ENCODE measurements around the gene KLF14. TPM values are rescaled to one million over a fixed set of nuclear protein-coding genes. Genes with fewer than 3 reads are reported as not detected.

KLF14 gene
- total and polyA plus RNA-seq, 2 of the 13 experiments (the other 11 are each of a cell fraction or from before 2014, with no cell fraction given) = not detected

GRCh38 chr7:130700760-130701159 lies 33.2 kb downstream of the KLF14 start:
- Histone ChIP-seq H3K79me2 (ENCODE audit: insufficient read depth, low read length) (no peaks in the 10 kb centered on the region), H3K4me1 (ENCODE audit: insufficient read depth, low read length) (no peaks in the 10 kb centered on the region), H2AFZ (ENCODE audit: low read length) (no peak overlapping the region), H3K36me3 (replicated peaks in 1 of 2; ENCODE audit: control insufficient read depth in 1 of 2, insufficient read depth in 2 of 2, low read length in 2 of 2) (no peaks in the 10 kb centered on the region), H3K27ac (ENCODE audit: extremely low read length, insufficient read depth, low read length) (no peak overlapping the region), H3K9ac (ENCODE audit: insufficient read depth, low read depth, low read length) (no peak overlapping the region), H3K9me3 (ENCODE audit: low read length) (no peaks in the 10 kb centered on the region), H3K27me3 (ENCODE audit: control insufficient read depth in 1 of 2, insufficient read depth in 2 of 2, low read length in 2 of 2) (no peaks in the 10 kb centered on the region), H3K4me3 (replicated peaks in 1 of 3; ENCODE audit: insufficient read depth in 1 of 3, low read depth in 2 of 3, low read length in 3 of 3) (no peak overlapping the region), H3K4me2 (ENCODE audit: low read depth, low read length) (no peak overlapping the region), H4K20me1 (ENCODE audit: insufficient read depth, low read length) (no peaks in the 10 kb centered on the region)
- intact Hi-C loops (cut with micrococcal nuclease; ENCODE audit: unreplicated experiment) = no loop called here
- ATAC-seq = no peak
- 22% methylated on average over 1 of the region's 1 CpG for WGBS (ENCODE audit: low lambda C conversion rate)
- TF ChIP-seq, protein P1, sequence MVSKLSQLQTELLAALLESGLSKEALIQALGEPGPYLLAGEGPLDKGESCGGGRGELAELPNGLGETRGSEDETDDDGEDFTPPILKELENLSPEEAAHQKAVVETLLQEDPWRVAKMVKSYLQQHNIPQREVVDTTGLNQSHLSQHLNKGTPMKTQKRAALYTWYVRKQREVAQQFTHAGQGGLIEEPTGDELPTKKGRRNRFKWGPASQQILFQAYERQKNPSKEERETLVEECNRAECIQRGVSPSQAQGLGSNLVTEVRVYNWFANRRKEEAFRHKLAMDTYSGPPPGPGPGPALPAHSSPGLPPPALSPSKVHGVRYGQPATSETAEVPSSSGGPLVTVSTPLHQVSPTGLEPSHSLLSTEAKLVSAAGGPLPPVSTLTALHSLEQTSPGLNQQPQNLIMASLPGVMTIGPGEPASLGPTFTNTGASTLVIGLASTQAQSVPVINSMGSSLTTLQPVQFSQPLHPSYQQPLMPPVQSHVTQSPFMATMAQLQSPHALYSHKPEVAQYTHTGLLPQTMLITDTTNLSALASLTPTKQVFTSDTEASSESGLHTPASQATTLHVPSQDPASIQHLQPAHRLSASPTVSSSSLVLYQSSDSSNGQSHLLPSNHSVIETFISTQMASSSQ (IDR thresholded peaks at IDR 0.05; ENCODE audit: low read depth) = no peak
- TF ChIP-seq, protein P1 (CRISPR knock-in tag; IDR thresholded peaks at IDR 0.05; ENCODE audit: borderline replicate concordance) = no peak
- TF ChIP-seq PHF20 (CRISPR knock-in tag; IDR thresholded peaks at IDR 0.05) (no peak), ZNF614 (CRISPR knock-in tag; IDR thresholded peaks at IDR 0.05; ENCODE audit: borderline replicate concordance) (no peak), ZNF383 (CRISPR knock-in tag; IDR thresholded peaks at IDR 0.05; ENCODE audit: borderline replicate concordance) (no peak), MAFK (conservative IDR thresholded peaks at IDR 0.05 in 1 of 2, IDR thresholded peaks at IDR 0.05 in 1 of 2; ENCODE audit: low read length in 2 of 2) (peak in 1 of 2 experiments; percentile 57; a peak in 2 of 4 replicates), MAFF (IDR thresholded peaks at IDR 0.05; ENCODE audit: low read depth, low read length) (0 out of 2 replicates have a peak, but pooled peaks have one; percentile 17)
- TF ChIP-seq, protein P2, sequence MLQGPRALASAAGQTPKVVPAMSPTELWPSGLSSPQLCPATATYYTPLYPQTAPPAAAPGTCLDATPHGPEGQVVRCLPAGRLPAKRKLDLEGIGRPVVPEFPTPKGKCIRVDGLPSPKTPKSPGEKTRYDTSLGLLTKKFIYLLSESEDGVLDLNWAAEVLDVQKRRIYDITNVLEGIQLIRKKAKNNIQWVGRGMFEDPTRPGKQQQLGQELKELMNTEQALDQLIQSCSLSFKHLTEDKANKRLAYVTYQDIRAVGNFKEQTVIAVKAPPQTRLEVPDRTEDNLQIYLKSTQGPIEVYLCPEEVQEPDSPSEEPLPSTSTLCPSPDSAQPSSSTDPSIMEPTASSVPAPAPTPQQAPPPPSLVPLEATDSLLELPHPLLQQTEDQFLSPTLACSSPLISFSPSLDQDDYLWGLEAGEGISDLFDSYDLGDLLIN (CRISPR knock-in tag; IDR thresholded peaks at IDR 0.05; ENCODE audit: borderline replicate concordance) = no peak
- FAIRE-seq = no peak
- no TSS peak for BruUV-seq (replicated peaks)
- ChIA-PET CTCF (ENCODE audit: low intra/inter-chr PET ratio, low total read pairs) (no interaction called here), POLR2A (no interaction called here)
- DNase-seq (ENCODE audit: low spot score) = no peak
- in situ Hi-C loops (cut with HindIII; ENCODE audit: extremely low pct_ligation_motif_present, low pct_unique_long_range_greater_than_20kb) = no loop called here
